ENCODE data around the gene VSNL1.
A peak's percentile ranks its signal among the peaks of the same experiment; 100 is the strongest.

The VSNL1 gene

DNA sequence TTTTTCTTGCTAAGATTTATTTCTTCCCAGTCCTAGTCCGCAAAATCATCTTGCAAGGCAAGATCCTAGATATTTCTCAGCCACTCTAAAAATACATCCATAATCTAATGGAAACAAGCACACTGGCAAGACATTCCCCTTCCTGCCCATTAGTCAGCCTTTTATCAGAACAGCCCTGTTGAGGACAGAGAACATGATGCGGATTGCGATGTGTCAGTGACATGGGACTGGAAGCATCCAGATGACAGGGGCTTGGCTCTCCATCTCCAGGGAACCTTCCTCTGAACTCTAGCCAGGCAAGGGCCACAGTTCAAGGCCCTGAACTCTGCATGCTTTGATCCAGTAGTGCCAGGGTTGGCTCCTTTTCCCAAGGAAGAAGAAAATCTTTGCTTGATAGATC lies 70.0 kb downstream of the VSNL1 start:
- no peak for DNase-seq (ENCODE audit: low spot score)
- Histone ChIP-seq H2BK12ac (ENCODE audit: low read length) (no peak overlapping the region), H2AFZ (ENCODE audit: low read length) (no peak overlapping the region), H2BK15ac (ENCODE audit: low read length) (no peak overlapping the region), H3K14ac (ENCODE audit: low read length) (no peak overlapping the region), H2BK5ac (ENCODE audit: low read length) (no peak overlapping the region), H3K23ac (ENCODE audit: low read depth, low read length, poor library complexity) (no peak overlapping the region), H3K27ac (replicated peaks; ENCODE audit: low read length) (no peak overlapping the region), H3K36me3 (replicated peaks in 1 of 2; ENCODE audit: control insufficient read depth in 2 of 2, insufficient read depth in 2 of 2, low read length in 2 of 2) (no peaks in the 10 kb centered on the region), H3K9ac (ENCODE audit: low read depth, low read length, poor library complexity) (no peak overlapping the region), H3K9me3 (replicated peaks in 1 of 2; ENCODE audit: control insufficient read depth in 2 of 2, insufficient read depth in 1 of 2, low read depth in 1 of 2, low read length in 2 of 2) (peaks cover 0 to 1% of the 10 kb centered on the region in 2 donors), H2BK120ac (ENCODE audit: low read depth, low read length) (no peak overlapping the region), H3K4me2 (ENCODE audit: insufficient read depth, low read length, poor library complexity, severe bottlenecking) (no peak overlapping the region), H4K8ac (ENCODE audit: low read depth, low read length) (no peak overlapping the region), H2AK5ac (ENCODE audit: low read depth, low read length) (no peak overlapping the region), H3K79me1 (ENCODE audit: low read depth, low read length) (no peaks in the 10 kb centered on the region), H3K4me1 (ENCODE audit: control insufficient read depth in 2 of 2, insufficient read depth in 1 of 2, low read depth in 1 of 2, low read length in 2 of 2) (peaks cover 2 to 5% of the 10 kb centered on the region in 2 donors), H3K4ac (ENCODE audit: low read length) (no peak overlapping the region), H3K4me3 (ENCODE audit: low read length in 2 of 2) (no peak overlapping the region), H3K27me3 (ENCODE audit: control insufficient read depth in 3 of 3, insufficient read depth in 3 of 3, low read depth in 1 of 3, low read length in 3 of 3) (no peaks in the 10 kb centered on the region), H3K18ac (ENCODE audit: low read length) (no peak overlapping the region), H4K91ac (ENCODE audit: low read depth, low read length, poor library complexity) (no peak overlapping the region)
- no CpG with 5 or more reads among the region's 3 CpGs for WGBS, 2 donors (ENCODE audit: extremely low coverage in 2 of 2, insufficient read length in 2 of 2, insufficient replicate concordance in 1 of 2)

GRCh38 chr2:17611036-17611435 lies 70.5 kb downstream of the VSNL1 start:
- Histone ChIP-seq H3K27ac (replicated peaks; ENCODE audit: low read length) (no peak overlapping the region), H3K9ac (ENCODE audit: low read depth, low read length, poor library complexity) (no peak overlapping the region), H2AFZ (ENCODE audit: low read length) (no peak overlapping the region), H3K18ac (ENCODE audit: low read length) (no peak overlapping the region), H2BK12ac (ENCODE audit: low read length) (no peak overlapping the region), H3K27me3 (ENCODE audit: control insufficient read depth in 3 of 3, insufficient read depth in 3 of 3, low read depth in 1 of 3, low read length in 3 of 3) (no peaks in the 10 kb centered on the region), H2AK5ac (ENCODE audit: low read depth, low read length) (no peak overlapping the region), H3K23ac (ENCODE audit: low read depth, low read length, poor library complexity) (no peak overlapping the region), H3K79me1 (ENCODE audit: low read depth, low read length) (no peaks in the 10 kb centered on the region), H2BK120ac (ENCODE audit: low read depth, low read length) (no peak overlapping the region), H3K4ac (ENCODE audit: low read length) (no peak overlapping the region), H4K91ac (ENCODE audit: low read depth, low read length, poor library complexity) (no peak overlapping the region), H3K9me3 (replicated peaks in 1 of 2; ENCODE audit: control insufficient read depth in 2 of 2, insufficient read depth in 1 of 2, low read depth in 1 of 2, low read length in 2 of 2) (no peaks in the 10 kb centered on the region), H3K4me2 (ENCODE audit: insufficient read depth, low read length, poor library complexity, severe bottlenecking) (no peak overlapping the region), H3K14ac (ENCODE audit: low read length) (no peak overlapping the region), H3K36me3 (replicated peaks in 1 of 2; ENCODE audit: control insufficient read depth in 2 of 2, insufficient read depth in 2 of 2, low read length in 2 of 2) (no peaks in the 10 kb centered on the region), H2BK15ac (ENCODE audit: low read length) (no peak overlapping the region), H3K4me3 (ENCODE audit: low read length in 2 of 2) (no peak overlapping the region), H4K8ac (ENCODE audit: low read depth, low read length) (no peak overlapping the region), H3K4me1 (ENCODE audit: control insufficient read depth in 2 of 2, insufficient read depth in 1 of 2, low read depth in 1 of 2, low read length in 2 of 2) (peaks cover 2 to 5% of the 10 kb centered on the region in 2 donors), H2BK5ac (ENCODE audit: low read length) (no peak overlapping the region)
- no CpG with 5 or more reads among the region's 3 CpGs for WGBS, 2 donors (ENCODE audit: extremely low coverage in 2 of 2, insufficient read length in 2 of 2, insufficient replicate concordance in 1 of 2)
- DNase-seq (ENCODE audit: low spot score): no peak

GRCh38 chr2:17614174-17614930 lies 73.9 kb downstream of the VSNL1 start:
- H2AK5ac ChIP-seq (ENCODE audit: low read depth, low read length): no peak overlapping the region

GRCh38 chr2:17615147-17615546 lies 74.7 kb downstream of the VSNL1 start:
- WGBS, 2 donors (ENCODE audit: extremely low coverage in 2 of 2, insufficient read length in 2 of 2, insufficient replicate concordance in 1 of 2): no CpG with 5 or more reads among the region's 1 CpG
- H3K4me1 ChIP-seq (ENCODE audit: control insufficient read depth in 2 of 2, insufficient read depth in 1 of 2, low read depth in 1 of 2, low read length in 2 of 2): no peaks in the 10 kb centered on the region
- no peak overlapping the region for H4K8ac ChIP-seq (ENCODE audit: low read depth, low read length)
- H3K4ac ChIP-seq (ENCODE audit: low read length): no peak overlapping the region
- no peak overlapping the region for H4K91ac ChIP-seq (ENCODE audit: low read depth, low read length, poor library complexity)
- H3K23ac ChIP-seq (ENCODE audit: low read depth, low read length, poor library complexity): no peak overlapping the region
- H3K18ac ChIP-seq (ENCODE audit: low read length): no peak overlapping the region
- no peak overlapping the region for H2BK12ac ChIP-seq (ENCODE audit: low read length)
- H2BK5ac ChIP-seq (ENCODE audit: low read length): no peak overlapping the region
- no peak overlapping the region for H2BK15ac ChIP-seq (ENCODE audit: low read length)
- H3K14ac ChIP-seq (ENCODE audit: low read length): no peak overlapping the region
- DNase-seq (ENCODE audit: low spot score): no peak
- H3K9ac ChIP-seq (ENCODE audit: low read depth, low read length, poor library complexity): no peak overlapping the region
- H3K27me3 ChIP-seq (ENCODE audit: control insufficient read depth in 3 of 3, insufficient read depth in 3 of 3, low read depth in 1 of 3, low read length in 3 of 3): no peaks in the 10 kb centered on the region
- H2AK5ac ChIP-seq (ENCODE audit: low read depth, low read length): no peak overlapping the region
- no peak overlapping the region for H2AFZ ChIP-seq (ENCODE audit: low read length)
- H3K36me3 ChIP-seq (replicated peaks in 1 of 2; ENCODE audit: control insufficient read depth in 2 of 2, insufficient read depth in 2 of 2, low read length in 2 of 2): no peaks in the 10 kb centered on the region
- no peak overlapping the region for H3K27ac ChIP-seq (replicated peaks; ENCODE audit: low read length)
- H3K9me3 ChIP-seq (replicated peaks in 1 of 2; ENCODE audit: control insufficient read depth in 2 of 2, insufficient read depth in 1 of 2, low read depth in 1 of 2, low read length in 2 of 2): no peaks in the 10 kb centered on the region
- H3K4me3 ChIP-seq (ENCODE audit: low read length in 2 of 2): no peak overlapping the region
- H2BK120ac ChIP-seq (ENCODE audit: low read depth, low read length): no peak overlapping the region
- H3K79me1 ChIP-seq (ENCODE audit: low read depth, low read length): no peaks in the 10 kb centered on the region
- no peak overlapping the region for H3K4me2 ChIP-seq (ENCODE audit: insufficient read depth, low read length, poor library complexity, severe bottlenecking)

More at GRCh38 chr2:17614174-17614930, 73.9 kb downstream of the VSNL1 start:
- Histone ChIP-seq H3K79me1 (ENCODE audit: low read depth, low read length) (no peaks in the 10 kb centered on the region), H3K18ac (ENCODE audit: low read length) (no peak overlapping the region), H3K4me3 (ENCODE audit: low read length in 2 of 2) (no peak overlapping the region), H2BK12ac (ENCODE audit: low read length) (no peak overlapping the region), H3K9me3 (replicated peaks in 1 of 2; ENCODE audit: control insufficient read depth in 2 of 2, insufficient read depth in 1 of 2, low read depth in 1 of 2, low read length in 2 of 2) (no peaks in the 10 kb centered on the region), H3K27ac (replicated peaks; ENCODE audit: low read length) (no peak overlapping the region), H3K4ac (ENCODE audit: low read length) (no peak overlapping the region), H4K91ac (ENCODE audit: low read depth, low read length, poor library complexity) (no peak overlapping the region), H2BK15ac (ENCODE audit: low read length) (no peak overlapping the region), H3K4me1 (ENCODE audit: control insufficient read depth in 2 of 2, insufficient read depth in 1 of 2, low read depth in 1 of 2, low read length in 2 of 2) (no peaks in the 10 kb centered on the region), H2BK120ac (ENCODE audit: low read depth, low read length) (no peak overlapping the region), H4K8ac (ENCODE audit: low read depth, low read length) (no peak overlapping the region), H3K9ac (ENCODE audit: low read depth, low read length, poor library complexity) (no peak overlapping the region), H3K14ac (ENCODE audit: low read length) (no peak overlapping the region), H3K27me3 (ENCODE audit: control insufficient read depth in 3 of 3, insufficient read depth in 3 of 3, low read depth in 1 of 3, low read length in 3 of 3) (no peaks in the 10 kb centered on the region), H3K23ac (ENCODE audit: low read depth, low read length, poor library complexity) (no peak overlapping the region), H3K4me2 (ENCODE audit: insufficient read depth, low read length, poor library complexity, severe bottlenecking) (no peak overlapping the region), H2BK5ac (ENCODE audit: low read length) (no peak overlapping the region), H2AFZ (ENCODE audit: low read length) (peak overlapping the region; percentile 59), H3K36me3 (replicated peaks in 1 of 2; ENCODE audit: control insufficient read depth in 2 of 2, insufficient read depth in 2 of 2, low read length in 2 of 2) (no peaks in the 10 kb centered on the region)
- WGBS, 2 donors (ENCODE audit: extremely low coverage in 2 of 2, insufficient read length in 2 of 2, insufficient replicate concordance in 1 of 2): no CpG with 5 or more reads among the region's 4 CpGs
- no peak for DNase-seq (ENCODE audit: low spot score)

All from neuronal stem cell (in vitro differentiated cells).